GM23338 (cell line): ENCODE data around the gene RP9.

Source experiments
- CREB1 ChIP-seq: fragments of 250-450 bp; sonication (Bioruptor Pico); IDR thresholded peaks from 2 replicates; pipeline ENCODE4 v1.5.0; 2020; ENCODE audit warnings: low read depth, mild to moderate bottlenecking, moderate library complexity
- CTCF ChIP-seq, 2 experiments: fragments of 200-600 bp in 1 of 2; sonication (generic) in 1 of 2; conservative IDR thresholded peaks; 2 replicates each; pipeline versions ENCODE4 v1.5.1 to v1.6.1; 2016 to 2017; ENCODE audit warnings: antibody characterized with exemption in 2 of 2, low read depth in 2 of 2, mild to moderate bottlenecking in 2 of 2, moderate library complexity in 1 of 2
- ETS1 ChIP-seq: IDR thresholded peaks from 2 replicates; pipeline ENCODE4 v1.6.1; 2016; ENCODE audit warnings: antibody characterized with exemption
- EZH2 ChIP-seq: fragments of 200-600 bp; sonication (generic); IDR thresholded peaks from one replicate; pipeline ENCODE4 v1.8.0; 2017; ENCODE audit warnings: antibody characterized with exemption, mild to moderate bottlenecking, low read depth; ENCODE audit not compliant: unreplicated experiment
- EZH2phosphoT487 ChIP-seq: fragments of 200-600 bp; sonication (generic); IDR thresholded peaks from one replicate; pipeline ENCODE4 v1.8.1; 2018; ENCODE audit warnings: antibody characterized with exemption; ENCODE audit not compliant: unreplicated experiment
- JUNB ChIP-seq: IDR thresholded peaks from one replicate; pipeline ENCODE4 v1.6.1; 2016; ENCODE audit warnings: antibody characterized with exemption; ENCODE audit not compliant: unreplicated experiment
- NANOG ChIP-seq: IDR thresholded peaks from 2 replicates; pipeline ENCODE4 v1.6.1; 2016; ENCODE audit warnings: antibody characterized with exemption, borderline replicate concordance
- POLR2AphosphoS5 ChIP-seq: IDR thresholded peaks from 2 replicates; pipeline ENCODE4 v1.6.1; 2016; ENCODE audit warnings: antibody characterized with exemption, low read depth
- REST ChIP-seq: IDR thresholded peaks from one replicate; pipeline ENCODE4 v1.6.1; 2018; ENCODE audit warnings: antibody characterized with exemption; ENCODE audit not compliant: unreplicated experiment
- STAT1 ChIP-seq: IDR thresholded peaks from one replicate; pipeline ENCODE4 v1.6.1; 2016; ENCODE audit warnings: antibody characterized with exemption; ENCODE audit not compliant: unreplicated experiment
- ZNF114 ChIP-seq: fragments of 250-450 bp; sonication (Bioruptor Pico); IDR thresholded peaks from 2 replicates; pipeline ENCODE4 v1.5.0; 2020; ENCODE audit warnings: mild to moderate bottlenecking, moderate library complexity
- ZNF331 ChIP-seq: fragments of 250-450 bp; sonication (Bioruptor Pico); IDR thresholded peaks from 2 replicates; pipeline ENCODE4 v1.5.0; 2020; ENCODE audit warnings: low read depth, mild to moderate bottlenecking, moderate library complexity
- ZNF462 ChIP-seq: fragments of 250-450 bp; sonication (Bioruptor Pico); IDR thresholded peaks from 2 replicates; pipeline ENCODE4 v1.5.0; 2020; ENCODE audit warnings: mild to moderate bottlenecking, moderate library complexity

- TF ChIP-seq POLR2AphosphoS5 (no peak), CTCF (conservative IDR thresholded peaks at IDR 0.05; ENCODE audit: low read depth in 2 of 2) (no peak), EZH2phosphoT487 (no peak), EZH2 (no peak), NANOG (no peak), JUNB (no peak), REST (no peak), STAT1 (no peak), CREB1 (no peak), ETS1 (no peak), ZNF114 (CRISPR knock-in tag) (no peak), ZNF331 (no peak), ZNF462 (no peak)
These were observed 46.6 kb upstream of the RP9 start for GRCh38 chr7:33155811-33156210.
